ENCODE data around the gene LEPROT.

Gene LEPROT

DNA sequence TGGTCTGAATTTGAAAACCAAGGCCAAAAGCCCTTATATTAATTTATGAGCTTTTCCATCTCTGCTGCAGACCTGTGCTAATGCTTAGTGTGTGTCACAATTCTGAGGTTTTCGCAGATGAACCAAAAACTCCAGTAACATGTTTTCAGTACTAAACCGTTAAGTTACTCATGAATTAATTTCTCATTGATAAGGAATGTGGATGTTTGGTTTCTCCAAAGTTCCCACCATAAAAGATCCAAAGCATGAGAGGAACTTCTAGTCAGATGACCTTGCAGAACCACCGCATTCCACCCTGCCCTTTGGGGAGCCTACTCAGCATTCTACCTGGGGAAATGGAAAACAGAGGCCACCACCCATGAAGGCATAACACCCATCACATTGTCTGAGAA, 7.5 kb upstream of the LEPROT start:
- no peak for DNase-seq

- no peak for DNase-seq
These were observed 5.9 kb upstream of the LEPROT start for GRCh38 chr1:65414538-65414937.

GRCh38 chr1:65416767-65417166, 3.7 kb upstream of the LEPROT start:
- no peak for DNase-seq

GRCh38 chr1:65417729-65418128, 2.7 kb upstream of the LEPROT start:
- DNase-seq = no peak

DNA sequence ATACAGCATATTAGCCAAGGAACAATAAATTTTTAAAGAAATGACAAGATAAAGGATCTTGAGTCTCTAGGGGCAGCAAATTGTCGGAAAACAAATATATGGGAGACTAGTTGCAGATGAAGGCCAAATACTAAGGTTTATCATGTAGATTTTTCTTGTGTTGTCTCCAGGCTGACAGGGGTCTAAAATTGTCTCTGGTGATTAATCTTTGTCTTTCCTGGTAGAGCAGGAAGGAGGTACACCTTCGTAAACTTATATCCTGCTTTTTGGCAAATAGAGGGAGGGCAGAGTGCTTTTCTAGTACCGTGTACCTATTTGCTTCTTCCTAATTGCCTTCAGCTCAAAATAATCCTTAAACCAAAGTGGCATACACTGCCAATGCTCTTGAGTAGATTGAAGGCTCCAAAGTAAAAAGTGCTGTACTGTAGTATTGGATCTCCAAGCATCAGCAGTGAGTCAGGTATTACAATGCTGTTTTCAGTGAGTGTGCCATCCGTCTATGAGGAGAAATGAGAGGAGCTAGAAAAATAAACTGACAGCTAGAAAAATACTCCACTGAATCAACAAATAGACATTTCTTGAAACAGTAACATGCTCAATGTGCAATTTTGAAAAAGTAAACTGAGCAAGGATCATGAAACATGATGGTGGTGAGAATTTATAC, 1.8 kb upstream of the LEPROT start:
- DNase-seq = no peak

GRCh38 chr1:65419681-65420589, 533 bp upstream of the LEPROT start:
- peak; percentile 98 for DNase-seq

DNA sequence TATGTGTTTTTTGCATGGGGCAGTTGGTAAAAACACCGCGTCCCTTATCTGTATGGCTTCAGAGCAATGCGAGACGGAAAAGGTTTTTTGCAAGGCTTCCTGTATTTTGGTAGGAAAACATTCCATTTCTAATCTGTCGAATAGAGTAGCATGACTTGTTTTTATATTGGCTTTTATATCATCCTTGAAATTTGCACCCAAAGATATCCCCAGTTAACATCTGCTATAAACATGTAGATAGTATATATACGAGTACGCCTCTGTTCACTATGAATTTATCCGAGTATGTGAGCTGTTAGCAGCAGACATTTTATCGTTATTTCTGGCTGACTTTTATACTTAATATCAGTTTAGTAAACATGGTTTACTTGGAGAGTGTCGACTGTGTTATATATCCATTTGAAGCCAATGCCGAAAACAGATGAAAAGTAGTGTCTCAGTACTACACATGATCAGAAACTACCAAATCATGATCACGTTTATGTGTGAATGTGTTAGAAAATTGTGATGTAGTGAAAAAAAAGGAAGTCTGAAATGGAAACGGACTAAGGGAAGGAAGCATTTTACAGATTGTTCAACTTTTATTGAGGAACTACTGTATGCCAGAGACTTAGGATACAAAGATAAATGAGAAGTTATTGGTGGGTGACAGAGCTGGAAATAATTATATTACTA, 1.0 kb downstream of the LEPROT start:
- no peak for DNase-seq

GRCh38 chr1:65422241-65423203, 2.1 kb downstream of the LEPROT start:
- DNase-seq = no peak

- DNase-seq = no peak
These were observed 3.6 kb downstream of the LEPROT start for GRCh38 chr1:65423884-65424572.

- no peak for DNase-seq
These were observed 4.1 kb downstream of the LEPROT start for GRCh38 chr1:65424573-65424889.

DNA sequence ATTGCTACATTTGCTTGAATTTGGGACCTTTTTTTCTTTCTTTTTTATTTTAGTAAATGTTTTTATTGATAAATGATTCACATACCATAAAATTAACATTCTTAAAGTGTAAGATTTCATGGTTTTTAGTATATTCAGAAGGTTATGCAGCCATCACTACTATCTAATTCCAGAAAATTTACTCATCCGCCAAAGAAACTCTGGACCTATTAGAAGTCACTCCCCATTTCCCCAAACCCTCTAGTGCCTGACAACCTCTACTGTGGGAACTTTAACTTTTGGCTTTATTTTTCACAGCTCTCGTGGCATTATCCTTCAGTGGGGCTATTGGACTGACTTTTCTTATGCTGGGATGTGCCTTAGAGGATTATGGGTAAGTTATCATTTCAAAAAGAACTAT, 4.5 kb downstream of the LEPROT start:
- DNase-seq = no peak

DNA sequence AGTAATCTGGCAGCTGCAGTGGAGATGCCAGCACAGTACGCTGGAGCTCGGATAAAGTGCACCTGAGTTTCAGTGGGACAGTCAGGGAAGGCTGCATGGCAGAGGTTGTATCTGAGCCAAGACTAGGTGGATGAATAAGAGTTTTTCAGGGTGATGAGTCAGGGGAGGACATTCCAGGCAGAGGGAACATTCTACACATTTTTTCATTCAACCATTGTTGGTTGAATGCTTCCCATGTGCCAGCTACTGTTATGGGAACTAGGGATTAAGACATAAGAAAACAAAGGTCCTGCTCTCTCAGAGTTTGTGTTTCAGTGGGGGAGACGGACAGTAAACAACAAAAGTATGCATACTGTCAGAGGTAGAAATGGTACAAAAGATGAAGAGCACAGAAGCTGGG, 5.2 kb downstream of the LEPROT start:
- DNase-seq = no peak

GRCh38 chr1:65429078-65429477, 8.6 kb downstream of the LEPROT start:
- DNase-seq = no peak

- no peak for DNase-seq
These were observed 9.3 kb downstream of the LEPROT start for GRCh38 chr1:65429806-65430205.

GRCh38 chr1:65431111-65431705, 10.7 kb downstream of the LEPROT start:
- DNase-seq = peak; percentile 82

- DNase-seq = no peak
These were observed 12.4 kb downstream of the LEPROT start for GRCh38 chr1:65432918-65433317.

DNA sequence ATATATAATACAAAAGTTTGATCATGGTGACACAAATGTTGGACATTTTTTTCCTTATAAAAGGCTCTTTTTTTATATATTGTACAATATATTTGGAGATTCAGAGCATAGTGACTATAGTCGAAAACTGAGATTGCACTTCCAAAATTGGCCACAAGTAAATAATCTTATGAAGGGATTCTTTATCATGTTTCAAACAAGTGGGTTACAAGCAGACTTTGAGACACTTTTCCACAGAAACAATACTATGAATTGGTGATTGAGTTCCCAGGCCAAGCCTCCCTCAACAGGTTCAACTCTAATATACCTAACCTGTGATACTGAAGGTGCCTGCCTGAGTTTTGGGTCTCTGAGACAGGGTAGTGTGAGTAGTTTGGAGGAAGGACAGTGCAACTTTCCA, 13.8 kb downstream of the LEPROT start:
- DNase-seq = no peak

DNA sequence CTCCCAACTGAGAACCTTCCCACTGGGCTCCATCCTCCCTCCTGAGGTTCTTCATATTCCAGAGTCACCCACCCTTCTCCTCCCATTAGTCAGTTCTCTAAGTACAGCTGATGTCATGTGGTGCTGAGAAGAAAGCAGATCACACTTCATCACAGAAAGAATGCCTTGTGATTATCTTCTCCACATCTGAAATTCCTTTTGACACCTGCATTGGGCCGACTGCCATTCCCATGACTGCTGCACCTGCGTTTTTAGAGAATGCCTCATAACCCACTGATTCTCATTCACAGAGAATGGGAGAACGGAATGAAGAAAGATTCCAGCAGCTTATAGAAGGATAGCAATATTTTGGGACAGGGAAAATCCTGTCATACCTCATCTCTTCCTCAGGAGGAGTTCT, 14.3 kb downstream of the LEPROT start:
- DNase-seq = no peak

DNA sequence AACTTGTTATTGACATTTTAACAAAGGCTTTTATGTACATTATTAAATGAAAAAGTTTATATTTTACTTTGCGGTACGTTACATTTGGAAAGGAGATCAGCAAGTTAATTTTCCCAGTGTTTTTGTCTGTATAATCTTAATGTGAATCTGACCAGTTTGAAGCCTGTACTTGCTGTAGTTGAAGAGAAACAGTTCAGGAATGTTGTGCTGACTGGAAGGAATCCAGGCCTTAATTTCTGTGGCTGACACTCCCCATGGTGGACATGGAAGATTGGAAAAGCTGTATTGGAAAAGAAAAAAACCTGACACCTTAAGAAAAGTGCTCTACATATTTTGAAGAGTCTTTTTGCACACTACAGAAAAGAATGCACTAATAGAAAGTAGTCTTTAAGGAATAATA, 15.5 kb downstream of the LEPROT start:
- DNase-seq = no peak

DNA sequence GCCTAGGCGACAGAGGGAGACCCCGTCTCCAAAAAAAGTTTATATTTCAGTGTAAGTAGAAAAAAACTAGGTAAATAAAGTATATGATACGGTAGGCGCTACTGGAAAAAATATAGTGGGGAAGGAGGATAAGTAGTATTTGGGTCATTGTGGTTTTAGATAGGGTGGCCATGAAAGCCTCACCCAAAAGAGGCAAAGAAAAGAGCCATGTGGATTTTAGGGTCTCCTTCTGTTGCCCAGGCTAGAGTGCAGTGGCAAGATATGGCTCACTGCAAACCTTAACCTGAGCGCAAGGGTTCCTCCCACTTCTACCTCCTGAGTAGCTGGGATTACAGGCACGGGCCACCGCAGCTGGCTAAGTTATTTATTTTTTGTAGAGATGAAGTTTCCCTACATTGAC, 17.1 kb downstream of the LEPROT start:
- no peak for DNase-seq

DNA sequence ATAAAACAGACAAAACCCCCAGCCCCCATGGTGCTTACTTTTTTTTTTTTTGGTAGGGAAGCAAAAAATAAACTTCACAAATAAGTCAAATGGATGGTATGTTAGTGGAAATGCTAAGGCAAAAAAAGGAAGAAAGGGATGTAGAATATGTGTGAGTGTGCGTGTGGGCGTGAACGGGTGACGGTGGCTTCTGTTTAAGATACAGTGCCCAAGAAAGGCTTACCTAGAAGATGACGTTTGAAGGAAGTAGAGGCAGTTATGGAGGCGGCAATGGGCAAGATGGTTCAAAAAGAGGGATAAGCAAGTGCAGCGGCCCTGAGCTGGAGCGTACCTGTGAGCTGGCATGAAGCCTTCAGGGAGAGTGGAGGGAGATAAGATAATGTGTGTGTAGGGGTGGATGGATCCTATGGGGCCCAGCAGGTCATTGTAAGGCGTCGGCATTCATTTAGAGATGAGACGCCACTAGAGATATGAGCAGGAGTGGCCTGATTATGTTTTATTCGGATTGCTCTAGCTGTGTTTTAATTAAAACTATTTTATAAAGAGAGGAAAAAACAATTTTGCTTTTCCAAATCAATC, 19.9 kb downstream of the LEPROT start:
- no peak for DNase-seq

Measured in eye (tissue), 1 donor.